Right renal pelvis (tissue), 4 donors: Measurements from ENCODE around the gene SEC61B. TPM values are rescaled to one million over a fixed set of nuclear protein-coding genes. Genes with fewer than 3 reads are reported as not detected.
"Not testable (repeated sequence)": the region's sequence is repeated elsewhere in the genome, so short reads cannot be mapped to it uniquely, and the experiment has no call there.

ENCODE experiments used
- DNase-seq, 4 donors: peaks; one replicate each; pipeline ENCODE4 v3.0.0-alpha.2; 2013; ENCODE audit warnings: low read depth in 4 of 4, low spot score in 3 of 4, missing footprints in 1 of 4
- polyA plus RNA-seq, 4 donors: library from polyadenylated mRNA; unstranded; fragments of 120-200 nt; gene quantifications; one replicate each; pipeline ENCODE4 v1.2.1, GENCODE V29; 2013; ENCODE audit not compliant: insufficient read length in 4 of 4

Gene SEC61B
- polyA plus RNA-seq, 4 donors: 143 to 176 (median 158) TPM

DNA sequence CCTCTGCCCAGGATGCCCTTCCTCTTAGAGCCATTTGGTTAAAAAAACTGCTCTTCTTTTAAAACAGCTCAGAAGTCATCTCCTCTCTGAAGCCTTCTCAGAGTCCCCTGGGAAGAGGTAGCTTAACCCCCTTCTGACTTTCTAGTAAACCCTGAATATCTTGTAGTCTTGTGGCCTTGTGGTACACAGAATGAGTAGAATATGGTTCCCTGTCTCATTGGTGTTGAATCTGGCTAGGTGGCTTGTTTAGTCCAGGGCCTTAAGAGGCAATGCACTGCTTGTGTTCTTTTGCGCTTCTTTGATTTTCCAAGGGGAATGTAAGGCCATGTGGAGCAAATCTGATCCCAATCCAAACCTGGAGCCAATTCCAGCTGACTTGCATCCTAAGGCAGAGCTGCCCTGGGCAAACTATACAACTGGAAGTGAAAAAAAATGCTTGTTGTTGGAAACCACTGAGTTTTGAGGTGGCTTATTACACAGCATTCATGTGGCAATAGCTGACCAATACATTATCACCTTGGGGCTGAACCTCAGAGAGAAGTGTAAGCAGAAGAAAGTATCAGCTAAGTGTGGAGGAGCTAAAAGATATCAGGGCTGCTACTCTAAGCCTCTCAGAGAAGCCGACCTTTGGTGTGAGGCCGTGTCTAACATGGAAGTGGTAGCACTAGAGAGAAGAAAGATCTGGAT lies 31.3 kb upstream of the SEC61B start:
- no peak for DNase-seq

DNA sequence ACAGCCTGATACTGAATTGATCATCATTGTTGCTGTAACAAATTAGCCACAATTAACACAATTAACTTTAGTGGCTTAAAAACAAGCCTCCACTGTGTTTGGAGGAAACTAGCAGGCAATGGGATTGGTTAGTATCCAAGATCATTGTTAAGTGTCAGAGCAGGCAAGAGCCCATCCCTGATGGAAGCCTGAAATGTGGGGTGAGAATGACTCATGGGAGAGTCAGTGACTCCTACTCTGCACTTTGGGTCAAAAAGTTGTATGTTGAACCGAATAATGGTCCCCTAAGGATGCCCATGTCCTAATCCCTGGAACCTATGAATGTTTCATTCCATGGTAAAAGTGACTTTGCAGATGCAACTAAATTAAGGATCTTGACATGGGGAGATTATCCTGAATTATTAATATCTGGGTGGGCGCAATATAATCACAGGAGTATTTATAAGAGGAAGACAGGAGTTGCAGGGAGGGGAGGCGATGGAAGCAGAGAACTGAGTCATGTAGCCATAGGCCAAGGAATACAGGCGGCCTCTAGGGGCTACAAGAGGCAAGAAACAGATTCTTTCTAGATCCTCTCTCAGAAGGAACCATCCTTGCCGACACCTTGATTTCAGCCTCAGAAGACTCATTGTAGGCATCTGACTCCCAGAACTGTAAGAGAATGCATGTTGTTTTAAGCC lies 29.2 kb upstream of the SEC61B start:
- DNase-seq: no peak

DNA sequence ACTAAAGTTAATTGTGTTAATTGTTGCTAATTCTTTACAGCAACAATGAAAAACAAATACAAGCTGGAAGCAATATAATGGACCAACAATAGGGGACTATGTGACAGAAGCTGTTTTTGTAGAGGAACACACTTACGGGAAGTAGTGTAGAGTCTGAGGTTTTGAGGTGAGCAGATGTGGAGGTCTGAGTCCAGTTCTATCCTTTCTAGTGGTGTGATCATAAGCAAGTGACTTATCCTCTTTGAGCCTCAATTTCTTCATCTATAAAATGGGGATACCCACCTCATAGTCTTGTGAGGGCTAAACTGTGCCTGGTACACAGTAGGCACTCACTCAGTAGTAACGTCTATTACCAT lies 28.6 kb upstream of the SEC61B start:
- no peak for DNase-seq

DNA sequence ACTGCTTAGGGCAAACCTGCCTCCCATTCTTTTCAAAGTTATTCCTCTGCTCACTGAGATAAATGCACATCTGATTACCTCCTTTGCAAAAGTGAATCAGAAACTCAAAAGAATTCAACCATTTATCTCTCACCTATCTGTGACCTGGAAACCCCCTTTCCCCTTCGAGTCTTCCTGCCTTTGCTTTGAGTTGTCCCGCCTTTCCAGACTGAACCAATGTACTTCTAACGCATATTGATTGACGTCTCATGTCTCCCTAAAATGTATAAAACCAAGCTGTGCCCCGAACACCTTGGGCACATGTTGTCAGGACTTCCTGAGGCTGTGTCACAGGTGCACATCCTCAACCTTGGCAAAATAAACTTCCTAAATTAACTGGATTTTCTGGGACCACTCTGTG lies 25.6 kb upstream of the SEC61B start:
- not testable (repeated sequence) for DNase-seq

DNA sequence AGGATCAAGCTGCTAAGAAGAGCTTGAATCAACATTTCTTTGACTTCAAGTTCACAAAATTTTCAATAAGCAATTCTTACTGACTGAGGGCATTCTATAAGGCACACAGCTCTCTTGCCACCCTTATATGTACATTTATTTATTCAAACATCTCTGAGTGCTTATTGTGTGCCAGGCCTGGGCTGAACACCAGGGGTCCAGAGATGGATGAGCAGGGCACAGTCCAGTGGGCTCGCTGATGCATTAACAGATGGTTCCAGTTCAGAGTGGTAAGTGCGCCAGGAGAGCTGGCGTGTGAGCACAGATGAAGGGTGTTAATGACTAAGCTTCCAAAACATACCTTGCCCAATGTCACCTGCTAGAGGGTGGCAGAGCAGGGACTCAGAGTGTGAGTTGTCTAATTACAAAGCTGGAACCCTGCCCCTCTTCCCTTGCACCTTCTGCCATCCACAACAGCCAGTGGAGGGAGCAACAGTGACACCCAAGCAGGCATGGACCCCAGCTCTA lies 24.9 kb upstream of the SEC61B start:
- no peak for DNase-seq

DNA sequence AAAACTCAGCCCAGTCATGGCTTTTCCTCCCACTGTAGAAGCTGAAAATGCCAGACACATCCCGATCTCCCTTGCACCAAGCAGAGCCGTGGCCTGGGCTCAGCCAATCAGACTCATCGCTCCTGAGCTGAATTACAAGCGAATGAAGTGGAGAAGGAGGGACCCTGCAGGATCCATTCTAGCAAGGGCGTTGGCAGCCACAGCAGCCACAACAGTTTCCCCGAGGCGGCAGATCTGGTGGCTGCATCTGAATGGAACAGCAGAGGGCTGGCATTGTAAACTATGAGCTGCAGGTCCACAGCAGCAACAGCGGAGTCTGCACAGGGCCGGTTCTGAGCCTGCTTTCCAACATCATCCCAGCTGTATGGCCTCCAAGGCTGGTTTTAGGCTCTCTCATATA lies 24.1 kb upstream of the SEC61B start:
- DNase-seq: no peak

DNA sequence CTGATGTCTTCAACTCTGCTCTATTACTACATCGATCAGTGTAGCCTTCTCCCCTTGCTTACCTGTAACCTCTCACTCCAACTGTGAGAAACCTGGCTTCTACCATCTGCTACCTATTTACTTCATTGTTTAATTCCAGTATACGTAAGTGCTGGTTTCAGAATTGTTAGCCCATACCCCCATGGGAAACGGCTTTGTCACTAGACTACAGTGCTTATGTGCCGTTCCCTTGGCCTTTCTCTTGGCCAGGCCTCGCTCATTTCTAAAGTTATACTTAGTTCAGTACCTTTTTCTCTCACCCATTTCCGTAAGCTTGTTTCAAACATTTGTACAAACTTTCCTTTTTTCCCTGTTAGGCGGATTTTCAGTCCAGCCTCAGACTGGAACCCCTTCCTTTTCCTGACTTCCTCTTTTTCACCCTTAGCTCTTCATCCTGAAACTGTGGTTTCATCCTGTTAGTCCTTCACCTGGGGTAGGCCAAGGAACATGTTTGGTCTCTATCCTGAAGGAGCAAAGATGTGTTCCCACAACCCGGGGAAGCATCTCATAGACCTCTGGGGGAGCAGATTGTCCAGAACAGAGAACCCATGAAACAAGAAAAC lies 22.0 kb upstream of the SEC61B start:
- DNase-seq: no peak

DNA sequence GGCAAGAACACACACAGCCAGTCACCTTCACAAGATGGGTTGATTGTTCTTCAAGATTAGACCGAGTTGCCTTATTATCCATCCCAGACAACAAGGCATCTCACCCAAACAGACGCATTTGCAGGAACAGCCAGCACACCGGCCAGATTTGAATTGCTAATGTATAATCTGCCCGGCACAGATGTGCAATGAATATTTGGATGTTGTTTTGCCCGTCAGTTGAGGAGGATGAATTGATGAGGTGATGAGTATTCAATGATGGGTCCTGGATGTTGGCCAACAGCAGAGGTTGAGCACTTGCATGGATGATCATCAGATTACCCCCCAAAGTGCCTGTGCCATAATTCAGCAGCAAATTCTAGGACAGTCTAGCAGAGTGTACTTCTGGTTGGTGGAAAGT lies 20.5 kb upstream of the SEC61B start:
- no peak for DNase-seq

DNA sequence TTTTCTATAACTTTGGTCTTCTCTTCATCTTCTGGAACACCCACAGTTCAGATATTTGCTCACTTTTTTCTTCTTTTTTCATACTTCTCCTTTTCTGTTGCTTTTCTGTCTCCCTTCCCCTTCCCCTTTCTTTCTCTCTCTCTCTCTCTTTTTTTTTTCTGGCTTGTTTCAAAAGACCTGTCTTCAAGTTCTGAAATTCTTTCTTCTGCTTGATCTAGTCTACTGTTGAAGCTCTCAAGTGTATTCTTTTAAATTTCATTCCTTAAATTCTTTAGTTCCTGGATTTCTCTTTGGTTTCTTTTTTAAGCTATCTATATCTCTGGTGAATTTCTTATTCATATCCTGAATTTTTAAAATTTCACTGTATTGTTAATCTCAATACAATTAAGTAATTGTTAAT lies 11.5 kb upstream of the SEC61B start:
- DNase-seq: no peak

DNA sequence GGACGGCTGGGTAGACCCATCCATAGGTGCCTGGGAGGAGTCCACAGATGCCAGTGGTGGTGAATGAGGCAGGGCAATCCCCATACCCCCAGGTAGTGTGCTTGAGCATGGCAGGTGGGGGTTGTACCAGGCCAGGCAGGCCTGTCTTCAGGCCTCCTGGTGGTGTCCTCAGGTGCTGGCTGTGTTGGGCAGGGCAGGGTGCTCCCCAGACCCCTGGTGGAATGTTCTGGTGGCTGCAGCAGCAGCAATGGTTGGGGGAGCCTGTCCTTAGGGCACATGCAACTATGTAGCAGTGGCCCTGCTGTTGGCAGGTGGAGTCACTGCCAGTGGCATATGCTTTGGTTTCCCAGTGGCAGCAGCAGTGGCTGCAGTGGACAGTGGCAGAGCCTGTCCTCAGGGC lies 10.3 kb upstream of the SEC61B start:
- DNase-seq: no peak

GRCh38 chr9:99213197-99213596 lies 8.9 kb upstream of the SEC61B start:
- no peak for DNase-seq

- DNase-seq: no peak
These were observed 6.0 kb upstream of the SEC61B start for GRCh38 chr9:99216073-99216472.

DNA sequence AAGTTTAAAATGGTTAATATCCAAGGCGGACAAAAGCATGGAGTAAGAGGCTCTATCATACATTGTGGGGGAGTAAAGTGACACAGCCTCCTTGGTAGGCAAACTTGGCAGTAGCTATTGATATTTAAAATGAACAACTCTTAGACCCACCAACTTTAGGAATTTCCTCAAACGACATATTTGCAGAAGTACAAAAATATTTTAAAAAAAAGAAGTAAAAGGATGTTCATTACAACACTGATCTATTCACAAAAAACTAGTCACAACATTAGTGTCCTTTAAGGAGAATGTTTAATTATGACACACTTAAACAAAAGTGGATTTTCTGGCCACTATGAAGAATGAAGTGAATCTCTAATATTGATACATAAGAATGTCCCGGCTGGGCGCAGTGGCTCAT lies 2.1 kb upstream of the SEC61B start:
- no peak for DNase-seq

DNA sequence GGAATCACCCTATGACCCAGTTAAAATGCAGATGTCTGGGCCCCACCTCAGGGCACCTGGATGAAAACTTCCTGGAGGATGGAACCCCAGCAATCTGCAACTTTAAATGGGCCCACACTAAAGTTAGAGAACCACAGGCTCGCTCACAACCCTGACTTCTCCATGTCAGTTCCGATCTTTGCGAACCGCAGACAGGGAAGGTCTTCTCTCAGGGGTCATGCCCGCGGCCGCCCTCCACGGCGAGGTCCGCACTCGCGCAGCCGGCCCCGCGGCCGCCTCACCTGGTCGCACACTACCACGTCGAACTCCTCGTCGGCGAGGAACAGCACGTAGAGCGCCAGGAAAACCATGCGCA lies 839 bp upstream of the SEC61B start:
- DNase-seq: no peak

DNA sequence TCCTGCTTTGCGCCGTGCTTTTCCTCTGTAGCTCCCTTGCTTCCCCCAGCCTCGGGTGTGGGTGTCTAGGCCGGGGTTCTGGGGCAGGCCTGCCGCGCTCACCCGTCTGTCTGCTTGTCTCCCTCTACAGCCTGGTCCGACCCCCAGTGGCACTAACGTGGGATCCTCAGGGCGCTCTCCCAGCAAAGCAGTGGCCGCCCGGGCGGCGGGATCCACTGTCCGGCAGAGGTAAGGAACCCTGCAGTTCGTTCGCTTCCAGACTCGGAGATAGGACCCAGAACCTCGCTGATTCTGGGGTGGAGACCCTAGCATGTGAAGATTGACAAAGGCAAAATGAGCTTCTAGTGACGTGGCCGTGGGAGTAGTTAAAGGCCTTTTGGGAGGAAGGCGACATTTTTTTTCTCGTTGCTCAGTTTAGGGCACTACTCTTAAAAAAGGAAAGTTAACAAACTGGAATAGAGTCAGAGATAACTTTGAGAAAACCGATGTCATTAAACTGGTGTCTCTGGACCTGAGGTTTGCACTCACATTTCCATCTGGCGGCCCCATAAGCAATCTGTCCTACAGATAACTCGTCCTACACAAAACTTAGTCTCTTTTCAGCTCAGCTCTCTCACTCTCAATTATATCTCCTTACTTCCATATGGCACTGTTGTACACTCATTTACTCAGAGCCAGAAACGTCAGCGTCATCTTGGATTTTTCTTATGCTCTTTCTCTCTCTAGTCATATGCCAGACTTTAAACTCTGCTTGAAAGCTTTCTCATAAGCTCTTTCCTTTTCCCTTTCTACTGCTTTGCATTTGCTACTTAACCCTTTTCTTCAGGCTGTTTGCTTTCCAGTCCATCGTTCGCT lies 561 bp downstream of the SEC61B start:
- DNase-seq: peak in 1 of 4 donors; percentile 1

GRCh38 chr9:99224445-99224844 lies 2.4 kb downstream of the SEC61B start:
- no peak for DNase-seq

DNA sequence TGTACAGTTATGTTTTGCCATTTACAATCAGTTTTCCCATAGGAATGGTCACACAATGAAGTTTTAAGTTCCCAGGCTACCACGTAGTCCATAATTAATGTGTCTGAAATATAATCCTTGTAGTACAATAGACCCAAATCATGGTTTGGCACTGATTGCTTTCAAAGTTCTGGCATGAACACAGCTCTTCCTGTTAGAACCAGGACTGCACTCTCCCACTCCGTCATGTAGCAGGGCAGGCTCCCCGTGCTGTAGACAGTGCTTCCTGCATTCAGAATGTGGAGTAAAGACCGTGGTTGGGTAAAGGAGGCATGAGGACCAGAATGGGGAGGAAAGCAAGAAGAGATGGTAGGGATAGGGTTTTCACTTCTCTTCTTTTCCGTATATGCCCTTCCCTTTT lies 4.0 kb downstream of the SEC61B start:
- DNase-seq: no peak

DNA sequence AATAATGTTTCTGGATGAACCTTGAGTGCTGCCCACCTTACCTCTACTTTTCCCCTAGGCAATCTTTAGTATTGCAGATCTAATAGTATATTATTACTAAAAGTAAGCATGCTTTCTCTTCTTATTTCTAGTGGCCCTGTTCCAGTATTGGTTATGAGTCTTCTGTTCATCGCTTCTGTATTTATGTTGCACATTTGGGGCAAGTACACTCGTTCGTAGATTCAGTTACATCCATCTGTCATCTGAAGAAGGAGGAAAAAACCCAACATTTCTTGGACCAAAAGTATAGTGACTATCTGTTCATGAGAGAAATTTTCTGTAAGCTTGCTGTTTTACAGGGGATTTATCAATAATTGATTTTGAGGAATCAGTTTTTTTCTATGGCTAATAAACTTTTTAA lies 8.1 kb downstream of the SEC61B start:
- DNase-seq: no peak

DNA sequence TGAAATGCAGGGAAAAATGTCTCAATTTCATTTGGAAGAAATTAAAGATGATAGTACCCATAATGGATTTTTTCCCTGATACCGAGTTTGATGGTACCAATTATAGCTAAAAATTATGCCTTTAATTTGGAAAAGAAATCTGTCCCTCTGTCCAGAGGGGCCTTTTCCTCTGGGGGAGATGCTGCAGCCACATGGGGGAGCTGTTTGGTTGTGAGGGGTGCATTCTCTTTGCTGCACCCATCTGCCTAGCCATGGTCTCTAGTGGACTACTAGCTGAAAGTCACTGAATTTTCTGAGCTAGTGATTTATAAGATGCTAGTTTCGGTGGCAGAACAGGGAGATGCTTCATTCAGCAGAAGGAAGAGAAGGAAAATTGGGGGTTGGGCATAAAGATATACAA lies 9.6 kb downstream of the SEC61B start:
- DNase-seq: no peak

- DNase-seq: no peak
These were observed 12.5 kb downstream of the SEC61B start for GRCh38 chr9:99234618-99235017.

- no peak for DNase-seq
These were observed 13.0 kb downstream of the SEC61B start for GRCh38 chr9:99235069-99235468.
